ENCODE results near the gene ACOT8.

- TF ChIP-seq, protein P1, sequence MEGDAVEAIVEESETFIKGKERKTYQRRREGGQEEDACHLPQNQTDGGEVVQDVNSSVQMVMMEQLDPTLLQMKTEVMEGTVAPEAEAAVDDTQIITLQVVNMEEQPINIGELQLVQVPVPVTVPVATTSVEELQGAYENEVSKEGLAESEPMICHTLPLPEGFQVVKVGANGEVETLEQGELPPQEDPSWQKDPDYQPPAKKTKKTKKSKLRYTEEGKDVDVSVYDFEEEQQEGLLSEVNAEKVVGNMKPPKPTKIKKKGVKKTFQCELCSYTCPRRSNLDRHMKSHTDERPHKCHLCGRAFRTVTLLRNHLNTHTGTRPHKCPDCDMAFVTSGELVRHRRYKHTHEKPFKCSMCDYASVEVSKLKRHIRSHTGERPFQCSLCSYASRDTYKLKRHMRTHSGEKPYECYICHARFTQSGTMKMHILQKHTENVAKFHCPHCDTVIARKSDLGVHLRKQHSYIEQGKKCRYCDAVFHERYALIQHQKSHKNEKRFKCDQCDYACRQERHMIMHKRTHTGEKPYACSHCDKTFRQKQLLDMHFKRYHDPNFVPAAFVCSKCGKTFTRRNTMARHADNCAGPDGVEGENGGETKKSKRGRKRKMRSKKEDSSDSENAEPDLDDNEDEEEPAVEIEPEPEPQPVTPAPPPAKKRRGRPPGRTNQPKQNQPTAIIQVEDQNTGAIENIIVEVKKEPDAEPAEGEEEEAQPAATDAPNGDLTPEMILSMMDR (IDR thresholded peaks at IDR 0.05; ENCODE audit: low read depth, low read length): no peak
- TF ChIP-seq POLR2A (IDR thresholded peaks at IDR 0.05; ENCODE audit: extremely low read depth, insufficient read length): no peak
- TF ChIP-seq, protein P2, sequence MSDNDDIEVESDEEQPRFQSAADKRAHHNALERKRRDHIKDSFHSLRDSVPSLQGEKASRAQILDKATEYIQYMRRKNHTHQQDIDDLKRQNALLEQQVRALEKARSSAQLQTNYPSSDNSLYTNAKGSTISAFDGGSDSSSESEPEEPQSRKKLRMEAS (IDR thresholded peaks at IDR 0.05; ENCODE audit: low read depth, low read length): no peak
- TF ChIP-seq MYC (IDR thresholded peaks at IDR 0.05; ENCODE audit: low read depth, low read length): no peak
Measured at GRCh38 chr20:45842169-45842812, 14.9 kb downstream of the ACOT8 start.
